ENCODE measurements around the gene TRIP10. TPM values are rescaled to one million over a fixed set of nuclear protein-coding genes. Genes with fewer than 3 reads are reported as not detected.

TRIP10 gene
- total and polyA plus RNA-seq, 2 of the 8 experiments (the other 6 are each of a cell fraction or from before 2014, with no cell fraction given): 27.8 to 69.5 TPM

DNA sequence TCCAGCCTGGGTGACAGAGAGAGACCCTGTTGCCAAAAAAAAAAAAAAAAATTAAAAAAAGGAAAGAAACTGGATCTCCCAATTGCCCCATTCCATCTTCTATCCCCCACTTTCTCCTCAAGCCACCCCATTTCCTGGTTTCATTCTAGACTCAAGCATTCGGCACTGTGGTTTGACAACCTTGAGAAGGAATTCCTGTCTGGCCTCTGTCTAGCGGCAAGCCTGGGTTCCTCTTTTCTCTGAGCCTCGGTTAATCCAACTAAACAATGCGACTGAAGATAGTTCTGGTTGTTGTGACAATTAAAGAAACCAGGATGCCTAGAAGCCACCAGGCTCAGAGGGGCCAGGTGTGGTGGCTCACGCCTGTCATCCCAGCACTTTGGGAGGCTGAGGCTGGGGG is 15.7 kb upstream of the TRIP10 start:
- Histone ChIP-seq H2BK15ac (ENCODE audit: low read length) (no peak overlapping the region), H2BK12ac (ENCODE audit: low read depth, low read length) (no peak overlapping the region), H3K18ac (ENCODE audit: extremely low read depth, low read length) (no peak overlapping the region), H4K5ac (ENCODE audit: insufficient read length, low read depth, low read length) (no peak overlapping the region), H4K8ac (ENCODE audit: extremely low read depth, insufficient read depth, low read length) (no peak overlapping the region), H3K14ac (ENCODE audit: insufficient read length) (no peak overlapping the region), H2AFZ (ENCODE audit: low read length) (no peak overlapping the region), H2BK120ac (replicated peaks; ENCODE audit: low read depth, low read length) (no peak overlapping the region), H3K4me3 (ENCODE audit: extremely low read depth in 1 of 4, insufficient read depth in 2 of 4, low read depth in 3 of 4, low read length in 4 of 4) (no peak overlapping the region), H3K27me3 (replicated peaks in 1 of 4; ENCODE audit: control insufficient read depth in 3 of 4, extremely low read depth in 1 of 4, insufficient read depth in 3 of 4, low read length in 3 of 4) (no peaks in the 10 kb centered on the region), H3K23me2 (ENCODE audit: low read depth, low read length) (peaks cover 4% of the 10 kb centered on the region; the same call in 1 of the 2 replicates), H2AK5ac (ENCODE audit: low read depth, low read length) (no peak overlapping the region), H3K4ac (replicated peaks; ENCODE audit: insufficient read length, low read depth, low read length) (peak overlapping the region; percentile 81), H3K9ac (replicated peaks in 1 of 4; ENCODE audit: extremely low read depth in 1 of 4, low read depth in 3 of 4, low read length in 3 of 4) (no peak overlapping the region), H3K56ac (replicated peaks; ENCODE audit: insufficient read length, low read depth, low read length) (no peak overlapping the region), H3K27ac (ENCODE audit: low read depth, low read length) (no peak overlapping the region), H3K79me1 (ENCODE audit: low read depth, low read length) (no peaks in the 10 kb centered on the region), H3K9me3 (ENCODE audit: insufficient read depth in 2 of 2, low read depth in 1 of 2, low read length in 1 of 2) (no peaks in the 10 kb centered on the region), H3K36me3 (ENCODE audit: control insufficient read depth in 2 of 4, insufficient read depth in 4 of 4, low read length in 3 of 4) (no peaks in the 10 kb centered on the region), H4K20me1 (replicated peaks in 1 of 2; ENCODE audit: control insufficient read depth in 1 of 2, insufficient read depth in 2 of 2, low read length in 2 of 2) (no peaks in the 10 kb centered on the region), H2BK20ac (ENCODE audit: low read length) (no peak overlapping the region), H4K91ac (replicated peaks; ENCODE audit: insufficient read length, low read length) (no peak overlapping the region), H2BK5ac (ENCODE audit: low read depth, low read length) (no peak overlapping the region), H3K4me1 (replicated peaks in 1 of 4; ENCODE audit: control insufficient read depth in 3 of 4, insufficient read depth in 4 of 4, low read length in 3 of 4) (peaks cover 0 to 8% (median 3%) of the 10 kb centered on the region in 4 experiments; a peak in 3 of 7 replicates), H3K4me2 (ENCODE audit: insufficient read depth in 1 of 2, low read depth in 2 of 2, low read length in 2 of 2) (no peak overlapping the region), H3K23ac (ENCODE audit: insufficient read length) (no peak overlapping the region), H3K79me2 (ENCODE audit: control insufficient read depth in 1 of 2, insufficient read depth in 2 of 2, low read length in 2 of 2) (no peaks in the 10 kb centered on the region)
- CTCF ChIA-PET (ENCODE audit: partially characterized antibody): interaction anchor here (1.8 to 7.2 kb wide), 2 partner anchors 13 to 172 kb away, joined by 4 to 31 read pairs; partner anchors contain the start of gene GPR108
- no peak for DNase-seq (ENCODE audit: low read depth in 1 of 2, low spot score in 2 of 2)
- TF ChIP-seq POLR2A (IDR thresholded peaks at IDR 0.05; ENCODE audit: control extremely low read depth in 1 of 2, low read depth in 2 of 2, low read length in 2 of 2): no peak
- TF ChIP-seq YY1 (IDR thresholded peaks at IDR 0.05; ENCODE audit: low read depth, low read length): no peak
- no peak for TF ChIP-seq GABPA (IDR thresholded peaks at IDR 0.05; ENCODE audit: borderline replicate concordance, insufficient read depth, low read length)
- TF ChIP-seq ASH2L (IDR thresholded peaks at IDR 0.05; ENCODE audit: low read length): no peak
- TF ChIP-seq JUND (IDR thresholded peaks at IDR 0.05; ENCODE audit: low read length): no peak
- TF ChIP-seq JUN (IDR thresholded peaks at IDR 0.05; ENCODE audit: low read depth, low read length): no peak
- no peak for TF ChIP-seq FOSL1 (IDR thresholded peaks at IDR 0.05; ENCODE audit: insufficient read depth, low read depth, low read length)
- no peak for TF ChIP-seq BACH1 (IDR thresholded peaks at IDR 0.05; ENCODE audit: low read length)
- no peak for TF ChIP-seq SIX5 (IDR thresholded peaks at IDR 0.05; ENCODE audit: low read depth, low read length)
- FAIRE-seq: no peak
- WGBS, 2 experiments (ENCODE audit: extremely low coverage in 1 of 2, insufficient coverage in 1 of 2, insufficient read length in 1 of 2, insufficient replicate concordance in 2 of 2, low coverage in 1 of 2, low lambda C conversion rate in 2 of 2, missing lambda C conversion rate in 1 of 2): 87% methylated on average over 5 of the region's 5 CpGs; no CpG with 5 or more reads in 1 of the 2 experiments
- POLR2A ChIA-PET (ENCODE audit: partially characterized antibody): interaction anchor here (1.1 to 3.6 kb wide), 2 partner anchors 9 to 12 kb away, joined by 3 to 14 read pairs; partner anchors contain the start of gene GPR108
